ENCODE results near the gene OTOA. TPM values are rescaled to one million over a fixed set of nuclear protein-coding genes. Genes with fewer than 3 reads are reported as not detected.
"Not testable (repeated sequence)": the region's sequence is repeated elsewhere in the genome, so short reads cannot be mapped to it uniquely, and the experiment has no call there.

OTOA gene
- total RNA-seq, 4 donors from 2014 or later: not detected

GRCh38 chr16:21620592-21620991 is 43.2 kb upstream of the OTOA start:
- DNase-seq (ENCODE audit: low spot score in 2 of 2): no peak
- intact Hi-C loops (cut with DNase I; ENCODE audit: low total_unique reads): no loop called here
- H3K4me3 ChIP-seq (ENCODE audit: low read depth, poor library complexity, severe bottlenecking): no peak overlapping the region
- no peak for TF ChIP-seq POLR2A (IDR thresholded peaks at IDR 0.05)
- no peak for TF ChIP-seq CTCF (IDR thresholded peaks at IDR 0.05)

GRCh38 chr16:21622545-21622944 is 41.2 kb upstream of the OTOA start:
- 98 to 100% methylated on average over 1 of the region's 1 CpG for WGBS, 2 donors
- TF ChIP-seq CTCF (IDR thresholded peaks at IDR 0.05): no peak
- no peak for TF ChIP-seq POLR2A (IDR thresholded peaks at IDR 0.05)
- H3K4me3 ChIP-seq (ENCODE audit: low read depth, poor library complexity, severe bottlenecking): no peak overlapping the region
- no peak for DNase-seq (ENCODE audit: low spot score in 2 of 2)
- intact Hi-C loops (cut with DNase I; ENCODE audit: low total_unique reads): no loop called here

GRCh38 chr16:21625026-21625425 is 38.7 kb upstream of the OTOA start:
- H3K4me3 ChIP-seq (ENCODE audit: low read depth, poor library complexity, severe bottlenecking): no peak overlapping the region
- WGBS, 2 donors: 88 to 89% methylated on average over 1 of the region's 1 CpG
- no peak for DNase-seq (ENCODE audit: low spot score in 2 of 2)
- intact Hi-C loops (cut with DNase I; ENCODE audit: low total_unique reads): no loop called here
- TF ChIP-seq CTCF (IDR thresholded peaks at IDR 0.05) (no peak), POLR2A (IDR thresholded peaks at IDR 0.05) (no peak)

GRCh38 chr16:21626659-21627277 is 37.0 kb upstream of the OTOA start:
- intact Hi-C loops (cut with DNase I; ENCODE audit: low total_unique reads): no loop called here
- DNase-seq (ENCODE audit: low spot score in 2 of 2): peak in 1 of 2 donors; percentile 71
- TF ChIP-seq POLR2A (IDR thresholded peaks at IDR 0.05) (no peak), CTCF (IDR thresholded peaks at IDR 0.05) (no peak)
- WGBS, 2 donors: 24 to 28% methylated on average over 6 of the region's 6 CpGs
- no peak overlapping the region for H3K4me3 ChIP-seq (ENCODE audit: low read depth, poor library complexity, severe bottlenecking)

GRCh38 chr16:21628121-21628726 is 35.5 kb upstream of the OTOA start:
- TF ChIP-seq POLR2A (IDR thresholded peaks at IDR 0.05) (no peak), CTCF (IDR thresholded peaks at IDR 0.05) (no peak)
- intact Hi-C loops (cut with DNase I; ENCODE audit: low total_unique reads): no loop called here
- H3K4me3 ChIP-seq (ENCODE audit: low read depth, poor library complexity, severe bottlenecking): no peak overlapping the region
- DNase-seq (ENCODE audit: low spot score in 2 of 2): no peak
- WGBS, 2 donors: 97 to 98% methylated on average over 5 of the region's 5 CpGs

GRCh38 chr16:21628772-21629171 is 35.0 kb upstream of the OTOA start:
- TF ChIP-seq POLR2A (IDR thresholded peaks at IDR 0.05) (no peak), CTCF (IDR thresholded peaks at IDR 0.05) (no peak)
- intact Hi-C loops (cut with DNase I; ENCODE audit: low total_unique reads): no loop called here
- no peak for DNase-seq (ENCODE audit: low spot score in 2 of 2)
- 66 to 70% methylated on average over 5 of the region's 5 CpGs for WGBS, 2 donors
- H3K4me3 ChIP-seq (ENCODE audit: low read depth, poor library complexity, severe bottlenecking): no peak overlapping the region

- DNase-seq (ENCODE audit: low spot score in 2 of 2); H3K4me3 ChIP-seq (ENCODE audit: low read depth, poor library complexity, severe bottlenecking); intact Hi-C loops (cut with DNase I; ENCODE audit: low total_unique reads): not testable (repeated sequence)
- WGBS, 2 donors: 98% methylated on average over 36 to 37 of the region's 37 CpGs
These were observed 33.9 kb upstream of the OTOA start for GRCh38 chr16:21629616-21630539.

- DNase-seq (ENCODE audit: low spot score in 2 of 2); H3K4me3 ChIP-seq (ENCODE audit: low read depth, poor library complexity, severe bottlenecking); intact Hi-C loops (cut with DNase I; ENCODE audit: low total_unique reads): not testable (repeated sequence)
- WGBS, 2 donors: 50 to 58% methylated on average over 6 of the region's 6 CpGs
These were observed 32.9 kb upstream of the OTOA start for GRCh38 chr16:21630866-21631265.
